Stomach (tissue), 9 donors: ENCODE measurements around the gene DGCR2. TPM values are rescaled to one million over a fixed set of nuclear protein-coding genes. Genes with fewer than 3 reads are reported as not detected.

Experiments used
- DNase-seq, 2 donors: peaks; one replicate each; pipeline versions ENCODE4 v3.0.0 to v3.0.0-alpha.2; 2013 to 2019
- H3K27ac ChIP-seq, 5 donors: fragments of 200-600 bp in 4 of 5; sonication (generic) in 4 of 5; one replicate each; pipeline ENCODE4 v1.5.1; 2013 to 2019; ENCODE audit warnings: mild to moderate bottlenecking in 1 of 5, moderate library complexity in 1 of 5
- H3K27me3 ChIP-seq, 3 donors: fragments of 200-600 bp; sonication (generic); one replicate each; pipeline ENCODE4 v1.5.1; 2017 to 2019; ENCODE audit warnings: mixed run types in 1 of 3
- H3K36me3 ChIP-seq, 4 donors: fragments of 200-600 bp; sonication (generic); 1 replicate in 3 of 4; 2 replicates in 1 of 4; pipeline ENCODE4 v1.5.1; 2016 to 2019
- H3K4me1 ChIP-seq, 4 donors: fragments of 200-600 bp; sonication (generic); one replicate each; pipeline ENCODE4 v1.5.1; 2016 to 2019
- H3K4me3 ChIP-seq, 4 donors: fragments of 200-600 bp; sonication (generic) in 3 of 4; one replicate each; pipeline ENCODE4 v1.5.1; 2016 to 2019; ENCODE audit warnings: mild to moderate bottlenecking in 1 of 4
- H3K9me3 ChIP-seq, 4 donors: fragments of 200-600 bp; sonication (generic); one replicate each; pipeline ENCODE4 v1.5.1; 2016 to 2019
- EP300 ChIP-seq: sonication (generic); formaldehyde crosslinking; IDR thresholded peaks from one replicate; pipeline ENCODE4 v1.6.1; 2017; ENCODE audit warnings: antibody characterized with exemption
- POLR2A ChIP-seq, 4 donors: fragments of 450-650 bp; IDR thresholded peaks; one replicate each; pipeline ENCODE4 v1.6.1; 2016; ENCODE audit warnings: antibody characterized with exemption in 4 of 4, control low read depth in 2 of 4, mild to moderate bottlenecking in 1 of 4, moderate library complexity in 1 of 4
- POLR2AphosphoS5 ChIP-seq, 3 donors: sonication (generic); formaldehyde crosslinking; IDR thresholded peaks; one replicate each; pipeline ENCODE4 v1.6.1; 2016; ENCODE audit warnings: antibody characterized with exemption in 3 of 3
- WGBS, 5 donors: extraction: QIAGEN DNeasy Blood & Tissue Kit in 3 of 5; methylation state at CpG; one replicate each; pipeline versions ENCODE4 v1.1.5 to v1.1.7; 2013 to 2018; 5-methylcytosine and 5-hydroxymethylcytosine counted together
- intact Hi-C: fragments of 100-400 bp; cut with DNase I; formaldehyde crosslinking; loops from one replicate; pipeline ENCODE4 v1.15.1; 2023; ENCODE audit warnings: low total_unique reads
- polyA plus RNA-seq, 3 donors: library from polyadenylated mRNA; stranded (reverse); fragments of 200-250 nt; gene quantifications; one replicate each; pipeline ENCODE4 v1.2.3, GENCODE V29; 2013
- total RNA-seq, 5 donors: library from RNA; depleted of rRNA; stranded (reverse); fragments of >200 nt; gene quantifications; one replicate each; pipeline versions ENCODE4 v1.1.0 to v1.2.3, GENCODE V29; 2014 to 2016
- TF ChIP-seq, protein P1 (sequence below), 7 experiments: fragments of 450-650 bp in 4 of 7; fragments of 200-600 bp in 3 of 7; sonication (generic) in 3 of 7; IDR thresholded peaks; one replicate each; pipeline ENCODE4 v1.5.1; 2016 to 2019; ENCODE audit warnings: antibody characterized with exemption in 7 of 7, control low read depth in 2 of 7, mild to moderate bottlenecking in 1 of 7
- donor health status: healthy with polysubstance abuse.
- donor health status: Bipolar disorder and iron deficiency.
- donor health status: healthy.

The DGCR2 gene
- total and polyA plus RNA-seq, 8 donors: 5.0 to 75.3 (median 35.6) TPM

DNA sequence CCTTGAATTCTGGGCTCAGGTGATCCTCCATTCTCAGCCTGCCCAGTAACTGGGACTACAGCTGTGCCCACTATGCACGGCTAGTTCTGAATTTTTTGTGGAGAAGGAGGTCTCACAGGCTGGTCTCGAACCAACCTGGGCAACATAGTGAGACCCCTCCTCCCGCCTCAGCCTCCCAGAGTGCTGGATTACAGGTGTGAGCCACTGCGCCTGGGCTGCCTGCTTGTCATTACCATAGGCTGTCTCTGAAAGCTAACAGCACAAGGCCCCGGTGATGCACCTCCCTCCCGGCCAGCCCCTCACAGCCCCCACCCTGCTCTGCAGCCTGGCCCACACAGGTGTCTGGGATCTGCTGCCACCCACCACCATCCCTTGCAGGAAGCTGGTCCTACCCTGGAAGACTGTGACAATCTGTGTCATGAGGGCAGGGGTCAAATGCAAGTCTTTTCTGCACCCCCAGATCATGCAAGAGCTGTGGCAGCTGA, 82.4 kb downstream of the DGCR2 start:
- intact Hi-C loops: no loop called here
- no peak overlapping the region for H3K4me3 ChIP-seq
- peaks cover 0 to 4% (median 0%) of the 10 kb centered on the region in 4 donors for H3K4me1 ChIP-seq
- no peaks in the 10 kb centered on the region for H3K9me3 ChIP-seq
- no peak for DNase-seq
- no peak for TF ChIP-seq POLR2AphosphoS5 (IDR thresholded peaks at IDR 0.05)
- no peak for TF ChIP-seq POLR2A (IDR thresholded peaks at IDR 0.05)
- TF ChIP-seq EP300: no peak
- TF ChIP-seq, protein P1, sequence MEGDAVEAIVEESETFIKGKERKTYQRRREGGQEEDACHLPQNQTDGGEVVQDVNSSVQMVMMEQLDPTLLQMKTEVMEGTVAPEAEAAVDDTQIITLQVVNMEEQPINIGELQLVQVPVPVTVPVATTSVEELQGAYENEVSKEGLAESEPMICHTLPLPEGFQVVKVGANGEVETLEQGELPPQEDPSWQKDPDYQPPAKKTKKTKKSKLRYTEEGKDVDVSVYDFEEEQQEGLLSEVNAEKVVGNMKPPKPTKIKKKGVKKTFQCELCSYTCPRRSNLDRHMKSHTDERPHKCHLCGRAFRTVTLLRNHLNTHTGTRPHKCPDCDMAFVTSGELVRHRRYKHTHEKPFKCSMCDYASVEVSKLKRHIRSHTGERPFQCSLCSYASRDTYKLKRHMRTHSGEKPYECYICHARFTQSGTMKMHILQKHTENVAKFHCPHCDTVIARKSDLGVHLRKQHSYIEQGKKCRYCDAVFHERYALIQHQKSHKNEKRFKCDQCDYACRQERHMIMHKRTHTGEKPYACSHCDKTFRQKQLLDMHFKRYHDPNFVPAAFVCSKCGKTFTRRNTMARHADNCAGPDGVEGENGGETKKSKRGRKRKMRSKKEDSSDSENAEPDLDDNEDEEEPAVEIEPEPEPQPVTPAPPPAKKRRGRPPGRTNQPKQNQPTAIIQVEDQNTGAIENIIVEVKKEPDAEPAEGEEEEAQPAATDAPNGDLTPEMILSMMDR (IDR thresholded peaks at IDR 0.05): no peak
- peaks cover 61 to 82% (median 78%) of the 10 kb centered on the region in 4 donors for H3K36me3 ChIP-seq
- 74 to 96% (median 84%) methylated on average over 6 of the region's 6 CpGs for WGBS, 5 donors
- no peak overlapping the region for H3K27ac ChIP-seq
- no peaks in the 10 kb centered on the region for H3K27me3 ChIP-seq

DNA sequence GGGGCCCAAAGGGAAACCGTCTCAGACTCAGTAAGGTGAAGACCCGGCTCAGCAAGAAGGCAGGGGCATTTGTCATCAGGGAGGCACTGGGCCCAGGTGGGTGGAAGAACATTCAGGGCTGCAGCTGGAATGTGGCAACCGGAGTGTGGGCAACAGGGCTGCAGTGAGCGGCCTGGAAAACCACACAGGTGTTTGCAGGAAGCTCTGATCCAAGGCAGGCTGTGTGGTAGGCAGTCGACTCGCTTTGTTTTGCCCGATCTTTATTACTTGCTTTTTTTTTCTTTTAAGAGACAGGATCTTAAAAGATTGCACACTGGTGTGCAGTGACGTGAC, 82.8 kb downstream of the DGCR2 start:
- DNase-seq: no peak

DNA sequence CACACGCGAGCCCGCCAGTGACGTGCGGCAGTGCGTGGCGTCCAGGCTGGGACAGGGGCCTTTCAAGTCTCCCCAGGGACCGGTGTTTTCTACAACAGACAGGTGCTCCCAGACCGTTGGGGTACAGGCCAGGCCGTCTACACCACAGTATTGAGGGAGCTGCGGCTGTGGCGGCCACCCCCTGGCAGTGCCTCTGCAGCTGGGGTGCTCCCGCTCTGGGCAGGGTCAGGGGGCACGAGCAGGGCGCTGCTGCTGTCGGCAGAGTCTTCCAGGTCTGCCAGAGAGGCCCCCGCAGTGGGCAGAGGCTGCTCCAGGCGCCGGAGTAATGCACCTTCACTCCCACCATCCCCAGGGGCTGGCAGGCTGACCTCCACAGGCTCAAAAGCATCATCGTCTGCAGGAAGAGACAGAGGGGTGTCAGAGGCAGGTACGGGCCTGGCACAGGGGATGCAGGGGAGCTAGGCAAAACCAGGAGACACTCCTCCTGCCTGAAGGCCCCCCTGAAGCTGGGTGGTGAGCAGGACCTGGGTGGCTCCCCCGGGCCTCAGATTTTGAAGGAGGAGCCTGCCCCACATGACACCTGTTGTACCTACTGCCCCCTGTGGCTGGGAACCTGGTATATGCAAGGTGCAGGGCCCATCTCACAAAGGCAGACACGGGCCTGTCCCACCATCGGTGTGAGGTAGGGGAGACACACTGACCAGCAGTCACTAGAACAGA, 83.3 kb downstream of the DGCR2 start:
- Histone ChIP-seq H3K27ac (no peak overlapping the region), H3K36me3 (peaks cover 52 to 73% (median 69%) of the 10 kb centered on the region in 4 donors)
- 86 to 94% (median 91%) methylated on average over 15 to 24 of the region's 24 CpGs for WGBS, 5 donors

More for the DNA sequence above, 82.8 kb downstream of the DGCR2 start:
- peaks cover 0 to 4% (median 0%) of the 10 kb centered on the region in 4 donors for H3K4me1 ChIP-seq
- TF ChIP-seq POLR2A (IDR thresholded peaks at IDR 0.05) (no peak), POLR2AphosphoS5 (IDR thresholded peaks at IDR 0.05) (no peak), EP300 (no peak)
- TF ChIP-seq, protein P1 (IDR thresholded peaks at IDR 0.05): no peak
- H3K27ac ChIP-seq: no peak overlapping the region
- no peaks in the 10 kb centered on the region for H3K9me3 ChIP-seq
- intact Hi-C loops: no loop called here
- H3K4me3 ChIP-seq: no peak overlapping the region
- no peaks in the 10 kb centered on the region for H3K27me3 ChIP-seq
- WGBS, 5 donors: 79 to 92% (median 88%) methylated on average over 8 of the region's 8 CpGs
- H3K36me3 ChIP-seq: peaks cover 57 to 78% (median 74%) of the 10 kb centered on the region in 4 donors

DNA sequence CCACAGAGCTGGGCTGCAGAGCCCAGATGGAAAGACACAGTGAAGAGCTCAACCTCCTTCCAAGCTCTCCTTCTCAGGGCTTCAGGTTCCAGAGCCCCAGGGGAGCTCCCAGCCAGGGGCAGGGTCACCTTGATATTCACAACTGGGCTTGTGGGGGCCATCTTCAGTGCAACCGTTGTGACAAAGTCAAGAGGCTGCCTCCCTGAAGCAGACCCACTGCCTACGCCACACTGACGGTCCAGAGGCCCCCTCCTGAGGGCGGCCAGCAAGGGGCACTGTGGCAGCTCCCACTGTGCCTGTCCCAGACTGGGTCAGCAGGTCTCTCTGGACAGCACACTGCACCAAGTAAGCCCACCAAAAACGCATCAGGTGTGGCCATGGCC, 84.1 kb downstream of the DGCR2 start:
- TF ChIP-seq POLR2A (IDR thresholded peaks at IDR 0.05) (no peak), POLR2AphosphoS5 (IDR thresholded peaks at IDR 0.05) (no peak), EP300 (no peak)
- TF ChIP-seq, protein P1 (IDR thresholded peaks at IDR 0.05): no peak
- 84 to 100% (median 92%) methylated on average over 3 to 5 of the region's 5 CpGs for WGBS, 5 donors
- no peaks in the 10 kb centered on the region for H3K27me3 ChIP-seq
- H3K4me3 ChIP-seq: no peak overlapping the region
- intact Hi-C loops: no loop called here
- no peaks in the 10 kb centered on the region for H3K9me3 ChIP-seq
- no peak overlapping the region for H3K27ac ChIP-seq
- peaks cover 0 to 4% (median 0%) of the 10 kb centered on the region in 4 donors for H3K4me1 ChIP-seq
- H3K36me3 ChIP-seq: peaks cover 48 to 66% (median 61%) of the 10 kb centered on the region in 4 donors
- DNase-seq: no peak

More for the DNA sequence above, 83.3 kb downstream of the DGCR2 start:
- no peaks in the 10 kb centered on the region for H3K9me3 ChIP-seq
- H3K27me3 ChIP-seq: no peaks in the 10 kb centered on the region
- intact Hi-C loops: no loop called here
- no peak overlapping the region for H3K4me3 ChIP-seq
- DNase-seq: no peak
- peaks cover 0 to 4% (median 0%) of the 10 kb centered on the region in 4 donors for H3K4me1 ChIP-seq
- no peak for TF ChIP-seq EP300
